ENCODE measurements around the gene APBB1.
A peak's percentile ranks its signal among the peaks of the same experiment; 100 is the strongest.

The APBB1 gene

DNA sequence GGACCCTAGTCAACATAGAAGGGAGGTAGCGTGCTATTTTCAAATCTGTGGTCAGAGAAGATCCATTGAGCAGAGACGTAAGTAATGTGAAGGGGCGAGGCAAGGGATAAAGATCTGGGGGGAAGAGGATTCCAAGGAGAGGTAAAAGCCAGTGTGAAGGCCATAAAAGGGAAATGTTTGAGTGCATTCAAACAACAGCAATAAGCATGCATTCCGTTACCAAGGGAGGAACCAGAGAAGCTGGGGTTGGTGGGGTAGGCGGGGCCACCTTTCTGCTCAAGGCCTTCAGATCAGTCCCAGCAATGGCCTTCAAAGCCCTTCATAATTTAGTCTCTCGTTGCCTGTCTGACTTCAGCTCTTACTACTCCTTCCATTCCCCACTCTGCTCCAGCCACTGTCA lies 47.1 kb downstream of the APBB1 start:
- TF ChIP-seq, protein P1, sequence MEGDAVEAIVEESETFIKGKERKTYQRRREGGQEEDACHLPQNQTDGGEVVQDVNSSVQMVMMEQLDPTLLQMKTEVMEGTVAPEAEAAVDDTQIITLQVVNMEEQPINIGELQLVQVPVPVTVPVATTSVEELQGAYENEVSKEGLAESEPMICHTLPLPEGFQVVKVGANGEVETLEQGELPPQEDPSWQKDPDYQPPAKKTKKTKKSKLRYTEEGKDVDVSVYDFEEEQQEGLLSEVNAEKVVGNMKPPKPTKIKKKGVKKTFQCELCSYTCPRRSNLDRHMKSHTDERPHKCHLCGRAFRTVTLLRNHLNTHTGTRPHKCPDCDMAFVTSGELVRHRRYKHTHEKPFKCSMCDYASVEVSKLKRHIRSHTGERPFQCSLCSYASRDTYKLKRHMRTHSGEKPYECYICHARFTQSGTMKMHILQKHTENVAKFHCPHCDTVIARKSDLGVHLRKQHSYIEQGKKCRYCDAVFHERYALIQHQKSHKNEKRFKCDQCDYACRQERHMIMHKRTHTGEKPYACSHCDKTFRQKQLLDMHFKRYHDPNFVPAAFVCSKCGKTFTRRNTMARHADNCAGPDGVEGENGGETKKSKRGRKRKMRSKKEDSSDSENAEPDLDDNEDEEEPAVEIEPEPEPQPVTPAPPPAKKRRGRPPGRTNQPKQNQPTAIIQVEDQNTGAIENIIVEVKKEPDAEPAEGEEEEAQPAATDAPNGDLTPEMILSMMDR (IDR thresholded peaks at IDR 0.05; ENCODE audit: low read depth, low read length, missing control alignments), result no peak
- in situ Hi-C loops (cut with HindIII; ENCODE audit: low sequenced_read_pairs), result no loop called here
- no peak for DNase-seq (ENCODE audit: low read depth)
- no peak overlapping the region for H3K4me3 ChIP-seq (ENCODE audit: low read depth, low read length)

DNA sequence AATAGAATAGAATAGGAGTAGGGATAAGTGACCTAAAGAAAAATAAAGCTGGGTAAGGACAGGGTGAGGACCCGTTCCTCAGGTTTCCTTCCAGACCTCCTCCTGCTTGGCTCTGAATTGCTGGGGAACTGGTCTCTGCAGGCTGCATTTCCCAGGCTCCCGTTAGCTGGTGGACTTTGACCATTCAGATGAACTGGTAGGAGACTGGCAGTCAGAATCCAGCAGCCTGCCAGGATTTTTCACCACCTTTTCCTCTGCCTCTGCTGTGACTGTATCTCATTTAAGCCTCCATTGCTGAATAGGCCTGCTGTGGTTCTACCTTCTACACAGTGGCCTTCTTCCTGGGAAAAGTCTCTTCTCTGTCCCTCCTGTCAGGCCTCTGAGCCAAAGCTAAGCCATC lies 53.2 kb downstream of the APBB1 start:
- TF ChIP-seq, protein P1 (IDR thresholded peaks at IDR 0.05; ENCODE audit: low read depth, low read length, missing control alignments), result no peak
- no peak for DNase-seq (ENCODE audit: low read depth)
- H3K4me3 ChIP-seq (ENCODE audit: low read depth, low read length), result no peak overlapping the region
- in situ Hi-C loops (cut with HindIII; ENCODE audit: low sequenced_read_pairs), result no loop called here

DNA sequence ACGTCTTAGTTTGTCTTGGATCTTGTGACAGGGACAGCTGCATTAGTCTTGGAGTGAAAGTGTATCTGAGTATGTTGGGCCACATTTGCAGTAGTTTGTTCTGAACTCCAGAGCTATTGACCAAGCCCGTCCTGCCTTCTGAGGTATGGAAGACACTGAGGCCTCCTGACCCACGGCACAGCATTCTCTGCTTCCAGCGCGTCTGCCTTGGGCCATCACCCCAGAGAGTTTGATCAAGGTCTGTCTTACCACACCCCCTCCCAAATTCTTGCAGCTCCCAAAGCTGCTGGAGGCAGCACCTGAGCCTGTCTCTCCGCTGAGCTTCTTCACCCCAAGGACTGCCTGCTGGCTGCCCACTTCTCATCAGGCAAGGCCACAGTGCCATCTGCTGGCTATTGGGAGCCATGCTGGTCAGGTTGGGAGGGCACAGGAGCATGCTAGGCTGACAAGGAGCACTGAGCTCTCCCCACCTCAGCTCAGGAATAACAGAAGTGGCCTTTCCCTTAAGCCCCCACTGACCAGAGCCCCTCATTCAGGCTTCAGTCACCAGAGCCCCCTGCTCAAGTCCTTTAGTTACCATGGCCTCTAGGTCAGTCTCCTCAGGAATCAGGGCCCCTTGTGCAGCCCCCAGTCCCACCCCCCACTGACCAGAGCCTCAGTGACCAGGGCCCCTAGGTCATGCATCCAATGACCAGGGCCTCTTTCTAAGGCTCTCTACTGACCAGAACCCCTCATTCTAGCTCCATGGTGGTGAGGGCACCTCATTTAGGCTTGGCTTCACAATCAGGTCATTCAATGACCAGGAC lies 55.8 kb downstream of the APBB1 start:
- TF ChIP-seq, protein P1 (IDR thresholded peaks at IDR 0.05; ENCODE audit: low read depth, low read length, missing control alignments), result peak; percentile 99
- DNase-seq (ENCODE audit: low read depth), result peak; percentile 65
- H3K4me3 ChIP-seq (ENCODE audit: low read depth, low read length), result no peak overlapping the region
- in situ Hi-C loops (cut with HindIII; ENCODE audit: low sequenced_read_pairs), result no loop called here

DNA sequence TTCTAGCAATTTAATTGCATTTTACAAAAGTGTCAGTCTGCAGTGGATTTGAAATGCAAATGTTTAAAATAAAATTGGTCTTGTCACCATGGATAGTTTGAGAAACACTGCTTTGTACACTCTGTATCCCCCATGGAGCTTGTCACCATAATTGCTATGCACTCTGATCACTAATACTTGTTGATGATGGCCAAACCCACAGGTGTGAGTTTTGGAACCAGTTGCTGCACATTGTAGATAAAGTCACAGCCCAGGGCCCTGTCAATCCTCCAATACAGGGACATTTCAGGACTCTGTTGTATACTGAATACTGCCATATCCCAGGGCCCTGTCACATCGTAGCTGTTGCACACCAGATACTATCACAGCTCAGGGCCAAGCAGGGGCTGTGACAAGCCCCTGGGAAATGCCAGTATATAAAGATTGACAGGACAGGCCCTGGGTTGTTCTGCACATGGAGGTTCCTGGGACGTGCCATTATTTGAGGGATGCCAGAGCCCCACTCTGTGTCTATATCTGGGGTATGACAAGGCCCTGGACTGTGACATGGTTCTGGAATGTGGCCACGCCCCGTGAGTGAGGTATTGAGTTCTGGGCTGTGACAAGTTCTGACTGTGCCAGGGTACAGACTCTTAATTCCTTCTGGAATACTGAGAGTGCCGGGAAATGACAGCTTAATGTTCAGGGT lies 56.6 kb downstream of the APBB1 start:
- in situ Hi-C loops (cut with HindIII; ENCODE audit: low sequenced_read_pairs), result no loop called here
- H3K4me3 ChIP-seq (ENCODE audit: low read depth, low read length), result no peak overlapping the region
- TF ChIP-seq, protein P1 (IDR thresholded peaks at IDR 0.05; ENCODE audit: low read depth, low read length, missing control alignments), result no peak
- no peak for DNase-seq (ENCODE audit: low read depth)

DNA sequence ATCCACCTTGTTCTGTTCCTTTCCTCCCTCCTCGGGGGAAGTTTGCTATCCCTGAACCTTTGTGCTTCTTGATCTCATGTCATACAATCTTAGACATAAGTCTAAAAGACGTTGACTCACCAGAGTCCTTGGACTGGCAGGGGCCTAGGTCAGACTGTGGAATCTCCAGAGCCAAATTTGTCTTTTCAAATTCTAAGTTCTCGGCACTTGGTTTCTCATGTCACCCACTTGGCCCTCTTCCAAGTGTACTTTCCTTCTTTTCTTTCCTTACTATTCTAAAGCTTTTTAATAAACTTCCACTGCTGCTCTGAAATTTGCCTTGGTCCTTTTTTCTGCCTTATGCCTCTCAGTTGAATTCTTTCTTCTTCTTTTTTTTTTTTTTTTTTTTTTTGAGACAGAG lies 58.7 kb downstream of the APBB1 start:
- TF ChIP-seq, protein P1 (IDR thresholded peaks at IDR 0.05; ENCODE audit: low read depth, low read length, missing control alignments), result no peak
- in situ Hi-C loops (cut with HindIII; ENCODE audit: low sequenced_read_pairs), result no loop called here
- DNase-seq (ENCODE audit: low read depth), result no peak
- H3K4me3 ChIP-seq (ENCODE audit: low read depth, low read length), result no peak overlapping the region

DNA sequence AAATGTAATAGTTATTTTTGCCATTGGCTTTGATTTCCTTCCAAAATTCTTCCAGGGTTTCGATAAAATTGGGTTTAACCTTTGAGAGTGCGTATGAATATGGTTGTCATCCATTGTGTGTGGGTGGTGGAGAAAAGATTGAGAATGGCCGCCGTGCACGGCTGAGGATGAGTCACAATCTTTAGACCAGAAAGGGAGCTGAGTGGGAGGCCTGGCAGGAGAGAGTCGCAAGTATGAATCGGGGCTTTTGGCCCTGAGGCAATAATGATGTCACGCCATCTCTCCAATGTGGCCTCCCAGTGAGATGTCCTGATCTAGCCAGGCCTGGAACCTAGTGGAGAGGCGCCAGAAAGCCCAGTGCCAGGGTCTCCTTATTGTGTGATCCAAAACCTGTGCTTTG lies 61.7 kb downstream of the APBB1 start:
- peak; percentile 56 for DNase-seq (ENCODE audit: low read depth)
- TF ChIP-seq, protein P1 (IDR thresholded peaks at IDR 0.05; ENCODE audit: low read depth, low read length, missing control alignments), result no peak
- H3K4me3 ChIP-seq (ENCODE audit: low read depth, low read length), result no peak overlapping the region
- in situ Hi-C loops (cut with HindIII; ENCODE audit: low sequenced_read_pairs), result no loop called here

All from astrocyte of the cerebellum (primary cell).